Measurements from ENCODE around the gene CCL2.

CCL2 gene

DNA sequence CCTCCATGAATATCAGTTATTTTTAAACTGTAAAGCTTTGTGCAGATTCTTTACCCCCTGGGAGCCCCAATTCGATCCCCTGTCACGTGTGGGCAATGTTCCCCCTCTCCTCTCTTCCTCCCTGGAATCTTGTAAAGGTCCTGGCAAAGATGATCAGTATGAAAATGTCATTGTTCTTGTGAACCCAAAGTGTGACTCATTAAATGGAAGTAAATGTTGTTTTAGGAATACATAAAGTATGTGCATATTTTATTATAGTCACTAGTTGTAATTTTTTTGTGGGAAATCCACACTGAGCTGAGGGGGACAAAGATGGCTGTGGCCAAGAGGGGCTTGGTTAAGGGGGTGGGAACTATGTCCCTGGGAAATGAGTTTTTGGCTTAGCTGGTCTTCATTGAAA, 32.8 kb downstream of the CCL2 start:
- Histone ChIP-seq H3K4me1 (ENCODE audit: control insufficient read depth in 1 of 2, insufficient read depth in 2 of 2, low read length in 2 of 2) (no peaks in the 10 kb centered on the region), H3K27me3 (ENCODE audit: control insufficient read depth in 1 of 2, insufficient read depth in 2 of 2, low read length in 2 of 2) (no peaks in the 10 kb centered on the region), H3K9ac (ENCODE audit: low read depth in 1 of 2, low read length in 2 of 2) (no peak overlapping the region)

DNA sequence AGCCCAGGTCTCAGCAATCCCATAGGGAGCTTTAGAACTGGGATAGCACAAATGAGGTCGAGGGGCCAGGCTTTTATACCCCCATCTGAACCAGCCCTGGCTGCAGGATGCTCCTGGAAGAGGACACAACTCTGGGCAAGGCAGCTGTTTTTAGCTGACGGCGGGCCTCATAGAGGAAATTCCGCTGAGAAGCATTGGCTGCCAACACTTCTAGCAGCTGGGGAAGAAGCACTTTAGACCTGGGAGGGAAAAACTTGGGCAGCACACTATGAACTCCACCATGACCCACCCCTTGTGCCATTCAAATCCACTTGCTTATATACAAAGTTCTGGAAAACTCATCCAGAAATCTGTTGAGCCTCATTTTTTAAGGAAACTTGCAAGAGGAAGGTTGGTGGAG, 35.5 kb downstream of the CCL2 start:
- Histone ChIP-seq H3K9ac (ENCODE audit: low read depth in 1 of 2, low read length in 2 of 2) (no peak overlapping the region), H3K36me3 (ENCODE audit: control insufficient read depth in 1 of 2, insufficient read depth in 2 of 2, low read length in 2 of 2) (no peaks in the 10 kb centered on the region), H3K27me3 (ENCODE audit: control insufficient read depth in 1 of 2, insufficient read depth in 2 of 2, low read length in 2 of 2) (no peaks in the 10 kb centered on the region), H3K27ac (ENCODE audit: low read depth, low read length) (no peak overlapping the region), H3K9me3 (ENCODE audit: control insufficient read depth in 1 of 2, low read length in 2 of 2) (no peaks in the 10 kb centered on the region), H3K4me1 (ENCODE audit: control insufficient read depth in 1 of 2, insufficient read depth in 2 of 2, low read length in 2 of 2) (no peaks in the 10 kb centered on the region), H3K4me3 (ENCODE audit: low read depth in 1 of 2, low read length in 2 of 2) (no peak overlapping the region)

More for the DNA sequence above, 32.8 kb downstream of the CCL2 start:
- Histone ChIP-seq H3K4me3 (ENCODE audit: low read depth in 1 of 2, low read length in 2 of 2) (no peak overlapping the region), H3K27ac (ENCODE audit: low read depth, low read length) (no peak overlapping the region), H3K36me3 (ENCODE audit: control insufficient read depth in 1 of 2, insufficient read depth in 2 of 2, low read length in 2 of 2) (no peaks in the 10 kb centered on the region), H3K9me3 (ENCODE audit: control insufficient read depth in 1 of 2, low read length in 2 of 2) (no peaks in the 10 kb centered on the region)

GRCh38 chr17:34291721-34292348, 36.8 kb downstream of the CCL2 start:
- H3K27ac ChIP-seq (ENCODE audit: low read depth, low read length): no peak overlapping the region
- no peaks in the 10 kb centered on the region for H3K4me1 ChIP-seq (ENCODE audit: control insufficient read depth in 1 of 2, insufficient read depth in 2 of 2, low read length in 2 of 2)
- H3K36me3 ChIP-seq (ENCODE audit: control insufficient read depth in 1 of 2, insufficient read depth in 2 of 2, low read length in 2 of 2): no peaks in the 10 kb centered on the region
- H3K4me3 ChIP-seq (ENCODE audit: low read depth in 1 of 2, low read length in 2 of 2): no peak overlapping the region
- no peaks in the 10 kb centered on the region for H3K27me3 ChIP-seq (ENCODE audit: control insufficient read depth in 1 of 2, insufficient read depth in 2 of 2, low read length in 2 of 2)
- H3K9ac ChIP-seq (ENCODE audit: low read depth in 1 of 2, low read length in 2 of 2): no peak overlapping the region
- H3K9me3 ChIP-seq (ENCODE audit: control insufficient read depth in 1 of 2, low read length in 2 of 2): no peaks in the 10 kb centered on the region

- Histone ChIP-seq H3K9me3 (ENCODE audit: control insufficient read depth in 1 of 2, low read length in 2 of 2) (no peaks in the 10 kb centered on the region), H3K4me1 (ENCODE audit: control insufficient read depth in 1 of 2, insufficient read depth in 2 of 2, low read length in 2 of 2) (peaks cover 4 to 14% of the 10 kb centered on the region in 2 donors), H3K27ac (ENCODE audit: low read depth, low read length) (no peak overlapping the region), H3K4me3 (ENCODE audit: low read depth in 1 of 2, low read length in 2 of 2) (no peak overlapping the region), H3K27me3 (ENCODE audit: control insufficient read depth in 1 of 2, insufficient read depth in 2 of 2, low read length in 2 of 2) (no peaks in the 10 kb centered on the region), H3K36me3 (ENCODE audit: control insufficient read depth in 1 of 2, insufficient read depth in 2 of 2, low read length in 2 of 2) (no peaks in the 10 kb centered on the region), H3K9ac (ENCODE audit: low read depth in 1 of 2, low read length in 2 of 2) (no peak overlapping the region)
Observed at GRCh38 chr17:34299027-34299426, 43.9 kb downstream of the CCL2 start.

GRCh38 chr17:34299956-34300577, 45.0 kb downstream of the CCL2 start:
- Histone ChIP-seq H3K9ac (ENCODE audit: low read depth in 1 of 2, low read length in 2 of 2) (no peak overlapping the region), H3K36me3 (ENCODE audit: control insufficient read depth in 1 of 2, insufficient read depth in 2 of 2, low read length in 2 of 2) (no peaks in the 10 kb centered on the region), H3K4me3 (ENCODE audit: low read depth in 1 of 2, low read length in 2 of 2) (no peak overlapping the region), H3K9me3 (ENCODE audit: control insufficient read depth in 1 of 2, low read length in 2 of 2) (no peaks in the 10 kb centered on the region), H3K27me3 (ENCODE audit: control insufficient read depth in 1 of 2, insufficient read depth in 2 of 2, low read length in 2 of 2) (no peaks in the 10 kb centered on the region), H3K4me1 (ENCODE audit: control insufficient read depth in 1 of 2, insufficient read depth in 2 of 2, low read length in 2 of 2) (peaks cover 4 to 14% of the 10 kb centered on the region in 2 donors), H3K27ac (ENCODE audit: low read depth, low read length) (no peak overlapping the region)

- no peak overlapping the region for H3K4me3 ChIP-seq (ENCODE audit: low read depth in 1 of 2, low read length in 2 of 2)
- H3K9me3 ChIP-seq (ENCODE audit: control insufficient read depth in 1 of 2, low read length in 2 of 2): no peaks in the 10 kb centered on the region
- H3K9ac ChIP-seq (ENCODE audit: low read depth in 1 of 2, low read length in 2 of 2): no peak overlapping the region
- no peak overlapping the region for H3K27ac ChIP-seq (ENCODE audit: low read depth, low read length)
- peaks cover 4 to 14% of the 10 kb centered on the region in 2 donors for H3K4me1 ChIP-seq (ENCODE audit: control insufficient read depth in 1 of 2, insufficient read depth in 2 of 2, low read length in 2 of 2)
- no peaks in the 10 kb centered on the region for H3K27me3 ChIP-seq (ENCODE audit: control insufficient read depth in 1 of 2, insufficient read depth in 2 of 2, low read length in 2 of 2)
- H3K36me3 ChIP-seq (ENCODE audit: control insufficient read depth in 1 of 2, insufficient read depth in 2 of 2, low read length in 2 of 2): no peaks in the 10 kb centered on the region
Observed at GRCh38 chr17:34300652-34301370, 45.7 kb downstream of the CCL2 start.

- Histone ChIP-seq H3K27me3 (ENCODE audit: control insufficient read depth in 1 of 2, insufficient read depth in 2 of 2, low read length in 2 of 2) (no peaks in the 10 kb centered on the region), H3K4me1 (ENCODE audit: control insufficient read depth in 1 of 2, insufficient read depth in 2 of 2, low read length in 2 of 2) (peaks cover 10 to 14% of the 10 kb centered on the region in 2 donors), H3K9ac (ENCODE audit: low read depth in 1 of 2, low read length in 2 of 2) (no peak overlapping the region), H3K27ac (ENCODE audit: low read depth, low read length) (no peak overlapping the region), H3K9me3 (ENCODE audit: control insufficient read depth in 1 of 2, low read length in 2 of 2) (no peaks in the 10 kb centered on the region), H3K36me3 (ENCODE audit: control insufficient read depth in 1 of 2, insufficient read depth in 2 of 2, low read length in 2 of 2) (no peaks in the 10 kb centered on the region), H3K4me3 (ENCODE audit: low read depth in 1 of 2, low read length in 2 of 2) (no peak overlapping the region)
Observed at GRCh38 chr17:34301986-34302385, 46.9 kb downstream of the CCL2 start.

DNA sequence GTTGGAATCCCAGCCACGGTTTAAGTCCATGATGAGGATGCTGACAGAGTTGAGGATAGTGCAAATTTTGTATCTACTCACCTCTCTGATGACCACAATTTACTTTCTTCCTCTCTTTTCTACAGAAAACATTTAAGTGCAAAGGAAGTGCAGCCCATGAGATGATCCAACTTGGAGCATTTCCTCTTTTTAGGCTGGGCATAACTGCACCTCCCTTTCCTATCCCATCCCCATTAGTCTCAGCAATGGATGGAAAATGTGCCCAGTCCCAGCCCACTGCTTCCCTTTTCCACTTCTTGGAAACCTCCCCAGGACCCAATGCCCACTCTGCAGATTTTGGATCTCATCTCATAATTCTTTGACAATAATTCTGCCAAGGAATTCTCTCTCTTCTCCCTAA, 47.6 kb downstream of the CCL2 start:
- H3K4me3 ChIP-seq (ENCODE audit: low read depth in 1 of 2, low read length in 2 of 2): no peak overlapping the region
- no peaks in the 10 kb centered on the region for H3K27me3 ChIP-seq (ENCODE audit: control insufficient read depth in 1 of 2, insufficient read depth in 2 of 2, low read length in 2 of 2)
- H3K4me1 ChIP-seq (ENCODE audit: control insufficient read depth in 1 of 2, insufficient read depth in 2 of 2, low read length in 2 of 2): peaks cover 11 to 14% of the 10 kb centered on the region in 2 donors
- H3K9me3 ChIP-seq (ENCODE audit: control insufficient read depth in 1 of 2, low read length in 2 of 2): no peaks in the 10 kb centered on the region
- H3K9ac ChIP-seq (ENCODE audit: low read depth in 1 of 2, low read length in 2 of 2): no peak overlapping the region
- H3K27ac ChIP-seq (ENCODE audit: low read depth, low read length): no peak overlapping the region
- no peaks in the 10 kb centered on the region for H3K36me3 ChIP-seq (ENCODE audit: control insufficient read depth in 1 of 2, insufficient read depth in 2 of 2, low read length in 2 of 2)

- H3K4me1 ChIP-seq (ENCODE audit: control insufficient read depth in 1 of 2, insufficient read depth in 2 of 2, low read length in 2 of 2): peaks cover 11 to 14% of the 10 kb centered on the region in 2 donors
- no peaks in the 10 kb centered on the region for H3K36me3 ChIP-seq (ENCODE audit: control insufficient read depth in 1 of 2, insufficient read depth in 2 of 2, low read length in 2 of 2)
- H3K27me3 ChIP-seq (ENCODE audit: control insufficient read depth in 1 of 2, insufficient read depth in 2 of 2, low read length in 2 of 2): no peaks in the 10 kb centered on the region
- no peak overlapping the region for H3K9ac ChIP-seq (ENCODE audit: low read depth in 1 of 2, low read length in 2 of 2)
- H3K4me3 ChIP-seq (ENCODE audit: low read depth in 1 of 2, low read length in 2 of 2): no peak overlapping the region
- no peaks in the 10 kb centered on the region for H3K9me3 ChIP-seq (ENCODE audit: control insufficient read depth in 1 of 2, low read length in 2 of 2)
- H3K27ac ChIP-seq (ENCODE audit: low read depth, low read length): no peak overlapping the region
Observed at GRCh38 chr17:34303606-34304005, 48.5 kb downstream of the CCL2 start.

- H3K9me3 ChIP-seq (ENCODE audit: control insufficient read depth in 1 of 2, low read length in 2 of 2): no peaks in the 10 kb centered on the region
Observed at GRCh38 chr17:34305061-34305460, 50.0 kb downstream of the CCL2 start.

More at GRCh38 chr17:34305061-34305460, 50.0 kb downstream of the CCL2 start:
- no peak overlapping the region for H3K9ac ChIP-seq (ENCODE audit: low read depth in 1 of 2, low read length in 2 of 2)
- H3K27ac ChIP-seq (ENCODE audit: low read depth, low read length): no peak overlapping the region
- no peaks in the 10 kb centered on the region for H3K27me3 ChIP-seq (ENCODE audit: control insufficient read depth in 1 of 2, insufficient read depth in 2 of 2, low read length in 2 of 2)
- no peak overlapping the region for H3K4me3 ChIP-seq (ENCODE audit: low read depth in 1 of 2, low read length in 2 of 2)
- peaks cover 11 to 14% of the 10 kb centered on the region in 2 donors for H3K4me1 ChIP-seq (ENCODE audit: control insufficient read depth in 1 of 2, insufficient read depth in 2 of 2, low read length in 2 of 2)
- H3K36me3 ChIP-seq (ENCODE audit: control insufficient read depth in 1 of 2, insufficient read depth in 2 of 2, low read length in 2 of 2): no peaks in the 10 kb centered on the region
